Stomach (tissue), 9 donors: ENCODE results near the gene TLR7. TPM values are rescaled to one million over a fixed set of nuclear protein-coding genes. Genes with fewer than 3 reads are reported as not detected.

ENCODE experiments used
- DNase-seq, 2 donors: peaks; one replicate each; pipeline versions ENCODE4 v3.0.0 to v3.0.0-alpha.2; 2013 to 2019
- H3K27ac ChIP-seq, 5 donors: fragments of 200-600 bp in 4 of 5; sonication (generic) in 4 of 5; one replicate each; pipeline ENCODE4 v1.5.1; 2013 to 2019; ENCODE audit warnings: mild to moderate bottlenecking in 1 of 5, moderate library complexity in 1 of 5
- H3K27me3 ChIP-seq, 3 donors: fragments of 200-600 bp; sonication (generic); one replicate each; pipeline ENCODE4 v1.5.1; 2017 to 2019; ENCODE audit warnings: mixed run types in 1 of 3
- H3K36me3 ChIP-seq, 4 donors: fragments of 200-600 bp; sonication (generic); 1 replicate in 3 of 4; 2 replicates in 1 of 4; pipeline ENCODE4 v1.5.1; 2016 to 2019
- H3K4me1 ChIP-seq, 4 donors: fragments of 200-600 bp; sonication (generic); one replicate each; pipeline ENCODE4 v1.5.1; 2016 to 2019
- H3K4me3 ChIP-seq, 4 donors: fragments of 200-600 bp; sonication (generic) in 3 of 4; one replicate each; pipeline ENCODE4 v1.5.1; 2016 to 2019; ENCODE audit warnings: mild to moderate bottlenecking in 1 of 4
- H3K9me3 ChIP-seq, 4 donors: fragments of 200-600 bp; sonication (generic); one replicate each; pipeline ENCODE4 v1.5.1; 2016 to 2019
- EP300 ChIP-seq: sonication (generic); formaldehyde crosslinking; IDR thresholded peaks from one replicate; pipeline ENCODE4 v1.6.1; 2017; ENCODE audit warnings: antibody characterized with exemption
- POLR2A ChIP-seq, 4 donors: fragments of 450-650 bp; IDR thresholded peaks; one replicate each; pipeline ENCODE4 v1.6.1; 2016; ENCODE audit warnings: antibody characterized with exemption in 4 of 4, control low read depth in 2 of 4, mild to moderate bottlenecking in 1 of 4, moderate library complexity in 1 of 4
- POLR2AphosphoS5 ChIP-seq, 3 donors: sonication (generic); formaldehyde crosslinking; IDR thresholded peaks; one replicate each; pipeline ENCODE4 v1.6.1; 2016; ENCODE audit warnings: antibody characterized with exemption in 3 of 3
- WGBS, 5 donors: extraction: QIAGEN DNeasy Blood & Tissue Kit in 3 of 5; methylation state at CpG; one replicate each; pipeline versions ENCODE4 v1.1.5 to v1.1.7; 2013 to 2018; 5-methylcytosine and 5-hydroxymethylcytosine counted together
- intact Hi-C: fragments of 100-400 bp; cut with DNase I; formaldehyde crosslinking; loops from one replicate; pipeline ENCODE4 v1.15.1; 2023; ENCODE audit warnings: low total_unique reads
- polyA plus RNA-seq, 3 donors: library from polyadenylated mRNA; stranded (reverse); fragments of 200-250 nt; gene quantifications; one replicate each; pipeline ENCODE4 v1.2.3, GENCODE V29; 2013
- total RNA-seq, 5 donors: library from RNA; depleted of rRNA; stranded (reverse); fragments of >200 nt; gene quantifications; one replicate each; pipeline versions ENCODE4 v1.1.0 to v1.2.3, GENCODE V29; 2014 to 2016
- TF ChIP-seq, protein P1 (sequence below), 7 experiments: fragments of 450-650 bp in 4 of 7; fragments of 200-600 bp in 3 of 7; sonication (generic) in 3 of 7; IDR thresholded peaks; one replicate each; pipeline ENCODE4 v1.5.1; 2016 to 2019; ENCODE audit warnings: antibody characterized with exemption in 7 of 7, control low read depth in 2 of 7, mild to moderate bottlenecking in 1 of 7
- donor health status: healthy with polysubstance abuse.
- donor health status: Bipolar disorder and iron deficiency.
- donor health status: healthy.

Gene TLR7
- total and polyA plus RNA-seq, 8 donors, result 0.08 to 1.2 (median 0.43) TPM; not detected in 2

DNA sequence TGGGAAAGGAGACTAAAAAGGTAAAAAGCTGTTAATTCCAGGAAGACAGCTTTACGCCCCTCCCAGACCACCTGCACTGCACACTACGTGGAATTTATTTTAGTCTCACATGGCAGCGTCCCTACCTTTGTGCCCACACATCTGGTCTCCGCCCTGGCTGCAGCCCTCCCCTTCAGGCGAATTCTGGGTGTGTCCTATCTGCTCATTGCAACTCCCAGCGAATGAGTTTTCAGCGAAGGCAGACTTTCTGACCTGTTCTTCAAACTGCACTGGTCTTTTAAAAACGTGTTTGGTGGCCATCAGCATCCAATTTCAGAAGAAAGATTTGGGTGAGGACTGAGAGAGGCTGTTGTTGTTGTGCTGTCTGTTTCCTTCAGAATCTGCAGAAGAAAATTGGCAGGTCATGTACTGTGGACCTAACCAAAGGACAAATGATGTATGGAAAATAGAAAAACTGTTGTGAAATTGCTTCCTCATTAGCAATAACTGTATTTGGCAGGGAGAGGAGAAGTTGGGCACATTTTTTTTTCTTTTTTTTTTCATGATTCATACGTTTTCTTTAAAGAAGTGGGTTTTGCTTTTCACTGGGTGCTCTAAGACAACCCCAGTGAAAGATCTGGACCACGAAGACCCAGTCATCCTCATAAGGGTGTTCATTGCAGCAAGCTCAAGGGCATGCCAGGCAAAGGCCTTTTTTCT, 43.7 kb downstream of the TLR7 start:
- Histone ChIP-seq H3K36me3 (no peaks in the 10 kb centered on the region), H3K4me3 (peak overlapping the region in 1 of 4 donors; percentile 4), H3K27me3 (peaks cover 0 to 7% (median 0%) of the 10 kb centered on the region in 3 donors), H3K27ac (no peak overlapping the region), H3K4me1 (no peaks in the 10 kb centered on the region), H3K9me3 (no peaks in the 10 kb centered on the region)
- DNase-seq, result peak in 1 of 2 donors; percentile 19
- WGBS, 5 donors, result 28 to 50% (median 41%) methylated on average over 10 of the region's 10 CpGs
- TF ChIP-seq POLR2AphosphoS5 (IDR thresholded peaks at IDR 0.05) (no peak), POLR2A (IDR thresholded peaks at IDR 0.05) (no peak), EP300 (no peak)
- TF ChIP-seq, protein P1, sequence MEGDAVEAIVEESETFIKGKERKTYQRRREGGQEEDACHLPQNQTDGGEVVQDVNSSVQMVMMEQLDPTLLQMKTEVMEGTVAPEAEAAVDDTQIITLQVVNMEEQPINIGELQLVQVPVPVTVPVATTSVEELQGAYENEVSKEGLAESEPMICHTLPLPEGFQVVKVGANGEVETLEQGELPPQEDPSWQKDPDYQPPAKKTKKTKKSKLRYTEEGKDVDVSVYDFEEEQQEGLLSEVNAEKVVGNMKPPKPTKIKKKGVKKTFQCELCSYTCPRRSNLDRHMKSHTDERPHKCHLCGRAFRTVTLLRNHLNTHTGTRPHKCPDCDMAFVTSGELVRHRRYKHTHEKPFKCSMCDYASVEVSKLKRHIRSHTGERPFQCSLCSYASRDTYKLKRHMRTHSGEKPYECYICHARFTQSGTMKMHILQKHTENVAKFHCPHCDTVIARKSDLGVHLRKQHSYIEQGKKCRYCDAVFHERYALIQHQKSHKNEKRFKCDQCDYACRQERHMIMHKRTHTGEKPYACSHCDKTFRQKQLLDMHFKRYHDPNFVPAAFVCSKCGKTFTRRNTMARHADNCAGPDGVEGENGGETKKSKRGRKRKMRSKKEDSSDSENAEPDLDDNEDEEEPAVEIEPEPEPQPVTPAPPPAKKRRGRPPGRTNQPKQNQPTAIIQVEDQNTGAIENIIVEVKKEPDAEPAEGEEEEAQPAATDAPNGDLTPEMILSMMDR (IDR thresholded peaks at IDR 0.05), result no peak
- intact Hi-C loops, result no loop called here

DNA sequence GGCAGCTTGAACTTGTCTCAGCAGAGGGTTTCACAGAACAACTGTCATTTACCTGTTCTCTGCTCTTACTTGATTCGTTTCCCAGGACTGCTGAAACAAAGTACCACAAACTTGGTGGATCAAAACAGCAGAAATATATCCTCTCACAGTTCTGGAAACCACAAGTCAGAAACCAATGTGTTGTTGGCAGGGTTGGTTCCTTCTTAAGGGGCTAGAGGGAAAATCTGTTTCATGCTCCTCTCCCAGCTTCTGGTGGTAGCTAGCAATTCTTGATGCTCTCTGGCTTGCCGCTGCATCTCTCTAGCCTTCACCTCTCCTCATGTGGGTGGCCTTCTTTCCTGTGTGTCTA, 44.2 kb downstream of the TLR7 start:
- Histone ChIP-seq H3K27me3 (peaks cover 0 to 10% (median 0%) of the 10 kb centered on the region in 3 donors), H3K27ac (no peak overlapping the region), H3K36me3 (no peaks in the 10 kb centered on the region), H3K4me3 (no peak overlapping the region), H3K9me3 (no peaks in the 10 kb centered on the region), H3K4me1 (no peaks in the 10 kb centered on the region)
- DNase-seq, result no peak
- no peak for TF ChIP-seq POLR2AphosphoS5 (IDR thresholded peaks at IDR 0.05)
- no peak for TF ChIP-seq POLR2A (IDR thresholded peaks at IDR 0.05)
- TF ChIP-seq, protein P1 (IDR thresholded peaks at IDR 0.05), result no peak
- no peak for TF ChIP-seq EP300
- intact Hi-C loops, result no loop called here
- WGBS, 5 donors, result 68 to 87% (median 79%) methylated on average over 2 of the region's 2 CpGs

DNA sequence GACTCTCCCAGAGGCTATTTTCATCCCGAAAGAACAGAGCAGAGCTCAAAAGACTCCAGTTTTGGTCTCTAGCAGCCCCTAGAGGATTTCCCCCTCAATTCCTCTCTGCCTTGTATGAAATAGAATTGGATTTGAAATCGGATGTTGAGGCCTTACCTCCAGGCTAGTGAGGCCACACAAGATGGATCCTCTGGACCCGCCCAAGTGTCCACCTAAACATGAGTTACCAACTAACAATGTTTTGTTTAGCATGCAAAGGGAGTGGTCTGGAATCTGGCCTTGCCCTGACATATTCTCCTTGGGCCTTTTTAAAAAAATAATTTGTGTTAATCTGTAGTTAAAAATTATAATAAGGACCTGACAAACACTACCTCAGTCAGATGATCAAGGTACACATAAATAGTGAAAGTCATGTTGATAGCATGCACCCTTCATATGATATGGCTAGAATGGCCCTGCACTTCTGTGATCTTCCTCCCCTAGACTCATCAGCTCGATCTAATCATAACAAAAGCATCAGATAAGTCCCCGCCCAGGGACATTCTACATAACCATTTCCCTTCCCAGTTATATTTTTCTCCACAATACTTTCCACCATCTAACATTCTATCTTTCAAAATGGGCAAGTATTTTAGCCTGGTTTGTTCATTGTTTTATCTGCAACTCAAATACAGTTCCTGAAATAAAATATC, 46.1 kb downstream of the TLR7 start:
- Histone ChIP-seq H3K4me1 (no peaks in the 10 kb centered on the region), H3K9me3 (no peaks in the 10 kb centered on the region), H3K27ac (no peak overlapping the region), H3K36me3 (no peaks in the 10 kb centered on the region), H3K4me3 (no peak overlapping the region), H3K27me3 (peaks cover 0 to 14% (median 0%) of the 10 kb centered on the region in 3 donors)
- TF ChIP-seq EP300 (no peak), POLR2A (IDR thresholded peaks at IDR 0.05) (no peak), POLR2AphosphoS5 (IDR thresholded peaks at IDR 0.05) (no peak)
- TF ChIP-seq, protein P1 (IDR thresholded peaks at IDR 0.05), result no peak
- no peak for DNase-seq
- intact Hi-C loops, result no loop called here
- WGBS, 5 donors, result 71 to 88% (median 79%) methylated on average over 5 of the region's 5 CpGs

DNA sequence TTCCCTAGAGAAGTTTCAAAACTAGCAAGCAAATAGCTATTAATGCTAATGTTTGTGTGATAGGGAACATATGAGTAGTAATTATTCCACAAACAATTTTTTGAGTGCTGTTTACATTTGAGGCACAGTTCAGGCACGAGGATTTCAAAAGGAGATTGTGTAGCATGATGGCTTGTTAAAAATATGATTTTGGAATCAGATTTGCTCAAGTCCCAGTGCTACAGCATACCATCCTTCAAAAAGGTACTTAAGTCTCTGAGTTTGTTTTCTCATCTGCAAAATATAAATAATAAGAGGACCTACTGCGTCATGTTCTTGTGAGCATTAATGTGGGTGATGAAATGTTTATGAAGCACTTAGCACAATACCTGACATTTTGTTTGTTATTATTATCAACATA, 50.9 kb downstream of the TLR7 start:
- no peaks in the 10 kb centered on the region for H3K4me1 ChIP-seq
- H3K27me3 ChIP-seq, result peaks cover 0 to 20% (median 0%) of the 10 kb centered on the region in 3 donors
- intact Hi-C loops, result no loop called here
- H3K27ac ChIP-seq, result no peak overlapping the region
- 60 to 66% (median 64%) methylated on average over 2 of the region's 2 CpGs for WGBS, 5 donors
- TF ChIP-seq, protein P1 (IDR thresholded peaks at IDR 0.05), result no peak
- TF ChIP-seq EP300 (no peak), POLR2A (IDR thresholded peaks at IDR 0.05) (no peak), POLR2AphosphoS5 (IDR thresholded peaks at IDR 0.05) (no peak)
- no peak for DNase-seq
- H3K4me3 ChIP-seq, result no peak overlapping the region
- H3K9me3 ChIP-seq, result no peaks in the 10 kb centered on the region
- H3K36me3 ChIP-seq, result no peaks in the 10 kb centered on the region
